Peyer's patch (tissue), 4 donors: ENCODE measurements around the gene TIMP2.

ENCODE experiments used
- POLR2A ChIP-seq, 2 donors: fragments of 450-650 bp; IDR thresholded peaks; one replicate each; pipeline ENCODE4 v1.5.1; 2017; ENCODE audit warnings: antibody characterized with exemption in 2 of 2, mild to moderate bottlenecking in 2 of 2, moderate library complexity in 2 of 2
- TF ChIP-seq, protein P1 (sequence below), 6 experiments: fragments of 450-650 bp in 4 of 6; fragments of 200-600 bp in 2 of 6; sonication (generic) in 1 of 6; IDR thresholded peaks; one replicate each; pipeline ENCODE4 v1.5.1; 2017 to 2019; ENCODE audit warnings: antibody characterized with exemption in 6 of 6, mild to moderate bottlenecking in 3 of 6, moderate library complexity in 1 of 6

DNA sequence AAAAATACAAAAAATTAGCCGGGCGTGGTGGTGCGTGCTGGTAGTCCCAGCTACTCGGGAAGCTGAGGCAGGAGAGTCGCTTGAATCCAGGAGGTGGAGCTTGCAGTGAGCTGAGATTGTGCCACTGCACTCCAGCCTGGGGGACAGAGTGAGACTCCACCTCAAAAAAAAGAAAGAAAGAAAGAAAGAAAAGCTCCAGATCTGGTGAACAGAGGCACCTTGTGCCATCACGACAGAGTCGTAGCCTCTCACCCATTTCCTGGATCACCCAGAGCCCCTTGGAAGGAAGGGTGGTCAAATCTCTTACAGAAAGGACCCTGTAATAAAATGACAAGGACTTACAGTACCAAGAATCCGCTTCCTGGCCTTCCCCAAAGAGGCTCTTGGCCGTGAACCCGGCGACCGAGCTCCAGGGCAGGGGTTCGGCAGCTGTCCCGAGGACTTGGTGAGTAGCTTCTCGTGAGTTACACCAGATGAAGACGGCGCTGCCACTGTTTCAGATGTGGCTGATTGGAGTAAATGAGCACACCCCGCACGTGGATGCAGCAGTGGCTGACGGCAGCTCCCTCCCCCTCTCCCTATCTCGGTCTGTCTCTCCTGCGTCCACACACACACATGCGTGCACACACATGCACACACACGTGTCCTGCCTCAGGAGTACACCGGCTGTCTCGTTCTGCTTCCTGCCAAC, 41.1 kb upstream of the TIMP2 start:
- TF ChIP-seq, protein P1, sequence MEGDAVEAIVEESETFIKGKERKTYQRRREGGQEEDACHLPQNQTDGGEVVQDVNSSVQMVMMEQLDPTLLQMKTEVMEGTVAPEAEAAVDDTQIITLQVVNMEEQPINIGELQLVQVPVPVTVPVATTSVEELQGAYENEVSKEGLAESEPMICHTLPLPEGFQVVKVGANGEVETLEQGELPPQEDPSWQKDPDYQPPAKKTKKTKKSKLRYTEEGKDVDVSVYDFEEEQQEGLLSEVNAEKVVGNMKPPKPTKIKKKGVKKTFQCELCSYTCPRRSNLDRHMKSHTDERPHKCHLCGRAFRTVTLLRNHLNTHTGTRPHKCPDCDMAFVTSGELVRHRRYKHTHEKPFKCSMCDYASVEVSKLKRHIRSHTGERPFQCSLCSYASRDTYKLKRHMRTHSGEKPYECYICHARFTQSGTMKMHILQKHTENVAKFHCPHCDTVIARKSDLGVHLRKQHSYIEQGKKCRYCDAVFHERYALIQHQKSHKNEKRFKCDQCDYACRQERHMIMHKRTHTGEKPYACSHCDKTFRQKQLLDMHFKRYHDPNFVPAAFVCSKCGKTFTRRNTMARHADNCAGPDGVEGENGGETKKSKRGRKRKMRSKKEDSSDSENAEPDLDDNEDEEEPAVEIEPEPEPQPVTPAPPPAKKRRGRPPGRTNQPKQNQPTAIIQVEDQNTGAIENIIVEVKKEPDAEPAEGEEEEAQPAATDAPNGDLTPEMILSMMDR (IDR thresholded peaks at IDR 0.05), result no peak
- TF ChIP-seq POLR2A (IDR thresholded peaks at IDR 0.05), result no peak
